Kidney epithelial cell (primary cell): ENCODE measurements around the gene SPHK1. TPM values are rescaled to one million over a fixed set of nuclear protein-coding genes. Genes with fewer than 3 reads are reported as not detected.

Source experiments
- DNase-seq: peaks from one replicate; pipeline ENCODE4 v3.0.0-alpha.2; 2010; ENCODE audit warnings: low read depth
- H3K27me3 ChIP-seq: 2 replicates; pipeline ENCODE4 v1.6.0; 2011; ENCODE audit warnings: low read length; ENCODE audit not compliant: control insufficient read depth, insufficient read depth
- H3K36me3 ChIP-seq: 2 replicates; pipeline ENCODE4 v1.5.1; 2011; ENCODE audit warnings: low read length; ENCODE audit not compliant: control insufficient read depth, insufficient read depth
- H3K4me3 ChIP-seq: 2 replicates; pipeline ENCODE4 v1.5.1; 2011; ENCODE audit warnings: low read depth, mild to moderate bottlenecking, control low read depth, low read length
- CTCF ChIP-seq: IDR thresholded peaks from 2 replicates; pipeline ENCODE4 v1.5.1; 2011; ENCODE audit warnings: mild to moderate bottlenecking, moderate library complexity, low read length, control low read depth, inconsistent platforms; ENCODE audit not compliant: insufficient read depth, poor library complexity, severe bottlenecking
- total RNA-seq: library from RNA; depleted of rRNA; stranded (reverse); fragments of >200 nt; gene quantifications from 2 replicates; pipeline ENCODE4 v1.2.3, GENCODE V29; 2015

The SPHK1 gene
- total RNA-seq, 1 donor from 2014 or later, result 165 TPM

- peak within 1 kb of the TSS; percentile 76 for H3K4me3 ChIP-seq
- no peaks in the 10 kb centered on the region for H3K27me3 ChIP-seq
- peak; percentile 15 for TF ChIP-seq CTCF
- H3K36me3 ChIP-seq, result no peaks in the 10 kb centered on the region
- peak; percentile 49 for DNase-seq
These were observed 30.7 kb upstream of the SPHK1 start, which contains the start of gene PRPSAP1 for GRCh38 chr17:76353599-76354316. TSS of gene PRPSAP1 (minus strand) at chr17:76353916. CDS start at chr17:76353703, 213 bp downstream.

GRCh38 chr17:76354317-76354729, 30.1 kb upstream of the SPHK1 start:
- H3K27me3 ChIP-seq, result no peaks in the 10 kb centered on the region
- H3K4me3 ChIP-seq, result peak overlapping the region; percentile 76
- no peak for DNase-seq
- TF ChIP-seq CTCF, result no peak
- H3K36me3 ChIP-seq, result no peaks in the 10 kb centered on the region

DNA sequence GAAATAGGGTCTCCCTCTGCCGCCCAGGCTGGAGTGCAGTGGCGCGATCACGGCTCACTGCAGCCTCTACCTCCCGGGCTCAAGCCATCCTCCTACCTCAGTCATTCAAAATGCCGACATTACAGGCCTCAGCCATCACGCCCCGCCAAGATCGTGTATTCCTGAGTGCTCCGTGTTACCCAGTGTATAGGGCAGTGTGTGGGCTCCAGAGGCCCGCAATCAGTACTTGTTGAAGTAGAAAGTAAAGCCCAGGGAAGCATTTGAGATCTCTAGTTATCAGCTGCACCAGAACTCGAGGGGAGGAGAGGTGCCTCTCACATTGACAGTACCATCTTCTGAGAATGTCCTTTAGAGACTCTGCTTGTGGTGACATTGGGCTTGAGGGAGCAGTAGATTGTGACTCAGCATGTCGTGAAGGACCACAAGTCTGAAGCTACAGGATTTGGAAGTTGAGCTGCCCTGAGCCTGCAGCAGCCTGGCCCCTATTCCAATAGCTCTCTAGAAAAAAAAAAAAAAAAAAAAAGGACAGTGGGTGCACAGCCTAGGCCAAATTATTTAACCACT, 29.6 kb upstream of the SPHK1 start:
- no peak for DNase-seq
- H3K27me3 ChIP-seq, result no peaks in the 10 kb centered on the region
- TF ChIP-seq CTCF, result no peak
- H3K4me3 ChIP-seq, result no peak overlapping the region
- no peaks in the 10 kb centered on the region for H3K36me3 ChIP-seq

GRCh38 chr17:76356803-76357456, 27.5 kb upstream of the SPHK1 start:
- TF ChIP-seq CTCF, result no peak
- Histone ChIP-seq H3K4me3 (no peak overlapping the region), H3K36me3 (no peaks in the 10 kb centered on the region), H3K27me3 (no peaks in the 10 kb centered on the region)
- DNase-seq, result no peak

DNA sequence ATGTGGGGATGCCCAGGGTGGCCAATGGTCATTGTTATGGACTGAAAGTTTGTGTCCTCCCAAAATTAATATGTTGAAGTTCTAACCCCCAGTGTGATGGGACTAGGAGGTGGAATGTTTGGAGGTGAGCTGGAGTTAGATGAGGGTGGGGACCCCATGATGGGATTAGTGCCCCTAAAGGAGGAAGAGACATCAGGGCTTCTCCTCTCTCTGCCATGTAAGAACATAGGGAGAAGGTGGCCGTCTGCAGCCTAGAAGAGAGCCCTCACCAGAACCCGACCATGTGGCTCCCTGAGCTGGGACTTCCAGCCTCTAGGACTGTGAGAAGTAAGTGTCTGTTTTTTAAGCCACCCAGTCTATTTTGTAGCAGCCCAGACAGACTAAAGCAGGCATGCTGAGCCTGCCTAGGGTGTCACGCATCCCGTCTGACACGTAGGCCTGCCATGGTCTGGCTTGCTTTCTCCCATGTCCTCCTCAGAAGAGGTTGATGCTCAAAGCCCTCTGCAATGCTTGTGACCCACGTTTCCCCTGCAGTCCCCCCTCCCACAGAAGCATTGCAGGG, 26.7 kb upstream of the SPHK1 start:
- no peaks in the 10 kb centered on the region for H3K36me3 ChIP-seq
- TF ChIP-seq CTCF, result no peak
- DNase-seq, result no peak
- no peaks in the 10 kb centered on the region for H3K27me3 ChIP-seq
- H3K4me3 ChIP-seq, result no peak overlapping the region
